ENCODE data around the gene GSE1. TPM values are rescaled to one million over a fixed set of nuclear protein-coding genes. Genes with fewer than 3 reads are reported as not detected.
A peak's percentile ranks its signal among the peaks of the same experiment; 100 is the strongest.

Gene GSE1
- total RNA-seq, 4 donors from 2014 or later, result 54.2 to 155 (median 71.9) TPM

DNA sequence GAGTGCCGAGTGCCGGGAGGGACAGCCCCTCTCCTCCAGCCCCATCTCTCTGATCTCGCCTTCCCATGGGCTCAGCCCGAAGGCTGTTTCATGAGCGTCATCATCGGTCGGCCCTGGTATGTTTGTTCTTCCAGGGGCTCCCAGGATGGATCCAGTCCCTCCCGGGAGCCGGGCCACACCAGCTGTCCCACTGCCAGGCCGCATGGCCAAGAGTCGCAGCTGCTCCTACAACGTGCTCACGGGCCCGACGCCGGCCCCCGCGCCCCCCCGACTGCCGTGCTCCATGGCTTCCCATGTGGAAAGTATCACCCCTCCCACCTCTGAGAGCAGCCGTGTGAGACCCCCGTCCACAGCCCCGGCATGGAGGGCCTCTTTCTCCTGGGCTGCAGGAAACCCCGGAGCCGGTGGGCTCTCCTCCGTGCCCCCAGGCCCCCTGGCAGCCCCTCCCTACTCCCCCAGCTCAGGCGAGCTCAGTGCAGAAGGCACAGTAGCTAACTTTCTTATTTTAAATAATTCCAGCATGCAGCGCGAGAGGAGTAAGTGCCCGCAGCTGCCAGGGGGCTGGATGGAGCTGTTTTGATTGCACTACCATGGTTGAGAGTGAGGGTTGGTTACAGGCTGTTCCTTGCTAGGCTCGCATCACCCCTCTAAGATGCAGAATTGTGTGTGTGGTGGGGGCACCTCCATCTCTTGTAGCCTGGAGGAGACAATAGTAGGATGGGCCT is 26.6 kb upstream of the GSE1 start:
- Histone ChIP-seq H3K9me3 (no peaks in the 10 kb centered on the region), H3K4me3 (replicated peaks in 1 of 3) (no peak overlapping the region), H3K36me3 (no peaks in the 10 kb centered on the region), H3K27ac (peak overlapping the region; percentile 16 to 55 (median 40)), H3K4me1 (peaks cover 39 to 41% of the 10 kb centered on the region in 2 donors), H3K27me3 (no peaks in the 10 kb centered on the region)
- WGBS, 2 donors, result 26 to 33% methylated on average over 7 to 18 of the region's 31 CpGs
- intact Hi-C loops (cut with DNase I), result no loop called here
- DNase-seq, result peak; percentile 94
- TF ChIP-seq POLR2A (IDR thresholded peaks at IDR 0.05), result peak in 1 of 2 donors; percentile 10
- TF ChIP-seq, protein P1, sequence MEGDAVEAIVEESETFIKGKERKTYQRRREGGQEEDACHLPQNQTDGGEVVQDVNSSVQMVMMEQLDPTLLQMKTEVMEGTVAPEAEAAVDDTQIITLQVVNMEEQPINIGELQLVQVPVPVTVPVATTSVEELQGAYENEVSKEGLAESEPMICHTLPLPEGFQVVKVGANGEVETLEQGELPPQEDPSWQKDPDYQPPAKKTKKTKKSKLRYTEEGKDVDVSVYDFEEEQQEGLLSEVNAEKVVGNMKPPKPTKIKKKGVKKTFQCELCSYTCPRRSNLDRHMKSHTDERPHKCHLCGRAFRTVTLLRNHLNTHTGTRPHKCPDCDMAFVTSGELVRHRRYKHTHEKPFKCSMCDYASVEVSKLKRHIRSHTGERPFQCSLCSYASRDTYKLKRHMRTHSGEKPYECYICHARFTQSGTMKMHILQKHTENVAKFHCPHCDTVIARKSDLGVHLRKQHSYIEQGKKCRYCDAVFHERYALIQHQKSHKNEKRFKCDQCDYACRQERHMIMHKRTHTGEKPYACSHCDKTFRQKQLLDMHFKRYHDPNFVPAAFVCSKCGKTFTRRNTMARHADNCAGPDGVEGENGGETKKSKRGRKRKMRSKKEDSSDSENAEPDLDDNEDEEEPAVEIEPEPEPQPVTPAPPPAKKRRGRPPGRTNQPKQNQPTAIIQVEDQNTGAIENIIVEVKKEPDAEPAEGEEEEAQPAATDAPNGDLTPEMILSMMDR (IDR thresholded peaks at IDR 0.05), result no peak

DNA sequence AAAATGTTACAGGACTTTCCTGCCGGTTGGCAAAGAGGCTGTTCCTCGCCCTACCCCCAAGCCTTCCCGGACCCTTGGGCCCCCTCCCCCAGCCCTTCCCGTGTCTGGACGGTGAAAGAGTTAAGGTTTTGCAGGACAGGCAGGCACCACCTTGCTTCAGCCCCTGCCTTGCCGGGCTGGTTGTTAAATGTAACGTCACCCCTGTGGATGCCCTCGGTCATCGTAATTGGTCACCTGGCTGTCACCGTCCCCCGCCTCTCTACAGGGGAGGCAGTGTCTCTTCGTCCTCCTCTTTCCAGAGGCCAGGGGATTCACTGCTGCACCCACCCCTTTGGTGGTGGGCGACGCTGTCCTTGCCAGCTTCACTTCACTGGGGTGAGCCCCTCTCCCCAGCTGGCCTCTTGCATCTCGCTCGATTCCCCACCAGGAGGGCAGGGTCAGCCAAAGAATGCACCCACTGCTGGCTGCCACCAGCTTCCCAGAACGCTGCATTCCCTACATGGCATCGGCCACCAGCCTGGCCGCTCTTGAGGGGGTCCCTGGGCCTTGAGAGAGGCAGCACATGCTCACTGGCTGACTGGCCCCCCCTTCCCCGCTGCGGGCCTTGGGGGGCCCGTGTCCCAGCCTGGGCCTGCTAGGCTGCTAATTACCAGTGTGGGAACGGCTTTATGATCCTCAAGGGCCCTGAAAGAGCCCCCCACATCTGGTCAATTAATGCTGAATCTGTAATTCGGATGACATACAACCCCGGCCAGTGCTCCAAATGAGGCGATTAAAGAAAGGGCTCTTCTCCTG is 25.2 kb upstream of the GSE1 start:
- DNase-seq, result no peak
- Histone ChIP-seq H3K27ac (peak overlapping the region in 1 of 3 donors; percentile 28), H3K4me1 (peaks cover 25 to 27% of the 10 kb centered on the region in 2 donors), H3K27me3 (no peaks in the 10 kb centered on the region), H3K4me3 (replicated peaks in 1 of 3) (no peak overlapping the region), H3K9me3 (no peaks in the 10 kb centered on the region), H3K36me3 (no peaks in the 10 kb centered on the region)
- intact Hi-C loops (cut with DNase I), result no loop called here
- WGBS, 2 donors, result 83 to 88% methylated on average over 25 to 26 of the region's 26 CpGs
- TF ChIP-seq, protein P1 (IDR thresholded peaks at IDR 0.05), result no peak
- no peak for TF ChIP-seq POLR2A (IDR thresholded peaks at IDR 0.05)

DNA sequence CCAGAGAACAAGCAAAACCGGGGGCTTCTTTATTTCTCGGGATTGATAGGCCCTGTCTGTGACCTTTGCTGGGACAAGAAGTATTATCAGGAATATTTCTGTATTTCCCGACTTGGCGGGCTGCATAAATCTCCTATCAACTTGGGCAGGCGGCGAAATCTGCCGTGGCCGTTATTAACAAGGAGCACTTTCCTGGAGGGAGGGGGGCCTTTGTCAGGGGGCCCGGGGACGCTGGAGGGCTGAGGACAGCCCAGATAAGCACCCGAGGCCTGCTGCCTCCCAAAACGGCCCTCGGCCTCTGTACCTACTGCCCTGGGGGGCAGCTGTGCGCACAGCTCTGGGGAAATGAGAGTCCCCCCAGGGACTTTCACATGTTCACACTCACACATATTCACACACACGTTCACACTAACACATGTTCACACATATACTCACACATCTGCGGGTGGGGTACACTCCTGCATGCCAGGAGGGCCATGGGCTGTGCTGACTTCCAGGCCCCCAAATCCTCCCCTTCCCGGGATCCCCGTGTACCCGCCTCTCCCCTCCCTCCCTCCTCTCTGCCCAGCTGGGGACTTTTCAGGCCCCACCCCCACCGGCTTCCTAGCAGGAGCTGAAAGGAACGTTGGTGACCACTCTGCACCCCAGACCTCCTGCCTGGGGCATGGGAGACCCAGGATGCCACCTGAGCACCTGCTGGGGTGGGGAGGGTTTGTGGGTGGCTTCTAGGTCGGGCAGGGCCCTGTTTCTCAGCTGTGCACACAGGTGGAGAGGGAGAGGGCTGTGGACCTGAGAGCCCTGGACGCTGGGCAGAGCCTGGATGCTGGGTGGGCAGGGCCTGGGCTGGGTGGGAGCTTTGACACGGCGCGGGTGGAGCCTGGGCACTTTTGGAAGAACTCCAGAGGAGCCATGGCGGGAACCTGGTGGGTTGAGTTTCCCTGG is 24.3 kb upstream of the GSE1 start:
- no peaks in the 10 kb centered on the region for H3K27me3 ChIP-seq
- peaks cover 18 to 21% of the 10 kb centered on the region in 2 donors for H3K4me1 ChIP-seq
- H3K4me3 ChIP-seq (replicated peaks in 1 of 3), result no peak overlapping the region
- WGBS, 2 donors, result 72 to 75% methylated on average over 20 to 23 of the region's 27 CpGs
- no peaks in the 10 kb centered on the region for H3K9me3 ChIP-seq
- TF ChIP-seq, protein P1 (IDR thresholded peaks at IDR 0.05), result no peak
- no peak for TF ChIP-seq POLR2A (IDR thresholded peaks at IDR 0.05)
- no peaks in the 10 kb centered on the region for H3K36me3 ChIP-seq
- peak overlapping the region in 1 of 3 donors; percentile 28 for H3K27ac ChIP-seq
- intact Hi-C loops (cut with DNase I), result no loop called here
- no peak for DNase-seq

DNA sequence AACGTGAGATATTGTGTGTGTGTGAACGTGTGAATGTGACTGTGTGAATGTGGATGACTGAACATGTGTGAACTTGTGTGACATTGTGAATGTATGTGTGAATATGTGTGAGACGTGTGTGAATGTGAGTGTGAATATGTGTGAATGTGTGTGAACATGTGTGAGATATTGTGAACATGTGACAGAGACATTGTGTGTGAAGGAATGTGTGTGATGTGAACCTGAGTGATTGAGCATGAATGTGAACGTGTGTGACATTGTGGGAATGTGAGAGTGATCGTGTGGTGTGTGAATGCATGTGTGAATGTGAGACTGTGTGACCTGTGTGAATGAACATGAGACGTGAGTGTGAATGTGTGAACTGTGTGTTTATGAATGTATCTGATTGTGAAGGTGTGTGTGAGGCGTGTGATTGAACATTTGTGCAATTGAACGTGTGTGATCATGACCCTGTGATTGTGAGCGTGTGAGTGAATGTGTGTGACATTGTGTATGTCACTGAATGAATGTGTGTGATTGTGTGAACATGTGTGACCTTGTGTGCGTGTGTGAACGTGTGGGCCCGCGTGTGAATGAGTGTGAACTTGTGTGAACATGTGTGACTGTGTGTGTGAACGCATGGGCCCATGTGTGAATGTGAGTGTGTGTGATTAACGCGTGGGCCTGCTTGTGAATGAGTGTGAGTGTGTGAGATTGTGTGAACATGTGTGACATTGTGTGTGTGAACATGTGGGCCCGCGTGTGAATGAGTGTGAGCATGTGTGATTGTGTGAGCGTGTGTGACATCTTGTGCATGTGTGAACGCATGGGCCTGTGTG is 23.2 kb upstream of the GSE1 start:
- no peak overlapping the region for H3K27ac ChIP-seq
- TF ChIP-seq, protein P1 (IDR thresholded peaks at IDR 0.05), result no peak
- TF ChIP-seq POLR2A (IDR thresholded peaks at IDR 0.05), result no peak
- no peak overlapping the region for H3K4me3 ChIP-seq (replicated peaks in 1 of 3)
- no peaks in the 10 kb centered on the region for H3K36me3 ChIP-seq
- intact Hi-C loops (cut with DNase I), result no loop called here
- peaks cover 18 to 21% of the 10 kb centered on the region in 2 donors for H3K4me1 ChIP-seq
- no peaks in the 10 kb centered on the region for H3K27me3 ChIP-seq
- no peak for DNase-seq
- no peaks in the 10 kb centered on the region for H3K9me3 ChIP-seq
- WGBS, 2 donors, result 95 to 96% methylated on average over 20 of the region's 20 CpGs

Data from thyroid gland (tissue), 4 donors.